K562 (cell line): ENCODE data around the gene SAMD4A. TPM values are rescaled to one million over a fixed set of nuclear protein-coding genes. Genes with fewer than 3 reads are reported as not detected.

ENCODE experiments used
- ATAC-seq: fragments of 200-7000 bp; cut with Tn5 transposase; 3 replicates; pipeline ENCODE4 v1.9.1; 2020; ENCODE audit warnings: moderate library complexity
- BruUV-seq: library from RNA; stranded (reverse); fragments of 400-500 nt; replicated peaks from 2 replicates; lab custom pipeline; 2021; lab: Mats Ljungman, UMichigan
- CTCF ChIA-PET: fragments of 300-600 bp; formaldehyde crosslinking; extraction: SDS; loops from one replicate; lab custom pipeline; 2021; ENCODE audit warnings: low intra/inter-chr PET ratio; lab: Yijun Ruan, JAX
- POLR2A ChIA-PET: fragments of 300-600, 350-650 bp; sonication (Branson Sonifier 250); formaldehyde crosslinking; extraction: SDS; loops from one replicate; lab custom pipeline; 2021; ENCODE audit warnings: antibody characterized with exemption, inconsistent platforms; lab: Yijun Ruan, JAX
- DNase-seq, 4 experiments: peaks; one replicate each; pipeline versions ENCODE4 v3.0.0 to v3.0.0-alpha.2; 2011 to 2018; ENCODE audit warnings: low spot score in 3 of 4, mixed read lengths in 3 of 4; ENCODE audit errors: extremely low read depth in 1 of 4
- FAIRE-seq: peaks from 2 replicates; lab custom pipeline; 2011; peaks lifted over from hg19 to GRCh38; lab: Jason Lieb, UNC
- H2AFZ ChIP-seq: 2 replicates; pipeline ENCODE4 v1.6.0; 2011; ENCODE audit warnings: low read depth, low read length, control low read depth, inconsistent platforms
- H3K27ac ChIP-seq: fragments of 200-600 bp; 3 replicates; pipeline ENCODE4 v1.8.0; 2011; ENCODE audit warnings: low read depth, mild to moderate bottlenecking, control low read depth, inconsistent platforms, low read length, moderate library complexity, mixed read lengths; ENCODE audit errors: extremely low read depth
- H3K27me3 ChIP-seq, 2 experiments: fragments of 300-600 bp in 1 of 2; 2 replicates in 1 of 2; 3 replicates in 1 of 2; pipeline versions ENCODE4 v1.6.0 to v1.8.0; 2011; ENCODE audit warnings: inconsistent platforms in 2 of 2, low read length in 2 of 2, mild to moderate bottlenecking in 1 of 2, mixed read lengths in 1 of 2, moderate library complexity in 1 of 2; ENCODE audit not compliant: control insufficient read depth in 2 of 2, insufficient read depth in 2 of 2
- H3K36me3 ChIP-seq: fragments of 300-600 bp; 3 replicates; pipeline ENCODE4 v1.8.0; 2011; ENCODE audit warnings: mild to moderate bottlenecking, low read length, inconsistent platforms; ENCODE audit not compliant: control insufficient read depth, insufficient read depth
- H3K4me1 ChIP-seq, 2 experiments: fragments of 200-600 bp in 1 of 2; replicated peaks in 1 of 2; 2 replicates in 1 of 2; 3 replicates in 1 of 2; pipeline versions ENCODE4 v1.5.1 to v1.8.0; 2011; ENCODE audit warnings: inconsistent platforms in 2 of 2, low read length in 2 of 2, mild to moderate bottlenecking in 1 of 2, mixed read lengths in 1 of 2, moderate library complexity in 1 of 2; ENCODE audit not compliant: control insufficient read depth in 2 of 2, insufficient read depth in 2 of 2
- H3K4me2 ChIP-seq: 2 replicates; pipeline ENCODE4 v1.6.1; 2011; ENCODE audit warnings: low read length, control low read depth, inconsistent platforms, mixed read lengths; ENCODE audit not compliant: insufficient read depth
- H3K4me3 ChIP-seq: fragments of 200-600 bp; sonication (generic), shearing (Covaris generic); 2 replicates; pipeline ENCODE4 v1.5.1; 2016; ENCODE audit warnings: control low read depth, inconsistent platforms
- H3K79me2 ChIP-seq: fragments of 200-600 bp; 3 replicates; pipeline ENCODE4 v1.8.0; 2011; ENCODE audit warnings: low read length, inconsistent platforms; ENCODE audit not compliant: control insufficient read depth, insufficient read depth
- H3K9ac ChIP-seq, 2 experiments: 2 replicates each; pipeline versions ENCODE4 v1.6.0 to v1.6.1; 2011; ENCODE audit warnings: low read depth in 2 of 2, low read length in 2 of 2, control low read depth in 1 of 2, inconsistent platforms in 1 of 2, mild to moderate bottlenecking in 1 of 2, mixed read lengths in 1 of 2; ENCODE audit not compliant: insufficient read depth in 1 of 2
- H3K9me1 ChIP-seq: one replicate; pipeline ENCODE4 v1.6.0; 2011; ENCODE audit warnings: inconsistent platforms, mild to moderate bottlenecking, low read length, moderate library complexity; ENCODE audit not compliant: control insufficient read depth, insufficient read depth
- H3K9me3 ChIP-seq: replicated peaks from 2 replicates; pipeline ENCODE4 v1.5.1; 2011; ENCODE audit warnings: low read depth, low read length, inconsistent platforms; ENCODE audit not compliant: control insufficient read depth, insufficient read depth
- H4K20me1 ChIP-seq: replicated peaks from 2 replicates; pipeline ENCODE4 v1.6.1; 2011; ENCODE audit warnings: low read length, inconsistent platforms, mixed read lengths; ENCODE audit not compliant: control insufficient read depth, insufficient read depth
- ARID1B ChIP-seq: fragments of 450-650 bp; IDR thresholded peaks from 2 replicates; pipeline ENCODE4 v1.6.1; 2016; ENCODE audit warnings: antibody characterized with exemption, mild to moderate bottlenecking, inconsistent platforms
- BACH1 ChIP-seq: fragments of 200-800 bp; sonication (Bioruptor generic); IDR thresholded peaks from 2 replicates; pipeline ENCODE4 v1.6.1; 2016; ENCODE audit warnings: missing genetic modification characterization, missing compliant biosample characterization
- FOXP1 ChIP-seq: sonication (generic); formaldehyde crosslinking; IDR thresholded peaks from 2 replicates; pipeline ENCODE4 v1.8.0; 2022; ENCODE audit warnings: mild to moderate bottlenecking, missing genetic modification reagents
- HLTF ChIP-seq: fragments of 450-650 bp; IDR thresholded peaks from 2 replicates; pipeline ENCODE4 v1.6.1; 2016
- IRF2 ChIP-seq: sonication (generic); formaldehyde crosslinking; IDR thresholded peaks from 2 replicates; pipeline ENCODE4 v1.8.1; 2022; ENCODE audit warnings: mild to moderate bottlenecking, missing genetic modification reagents
- LEF1 ChIP-seq: fragments of 450-650 bp; IDR thresholded peaks from 2 replicates; pipeline ENCODE4 v1.6.1; 2016; ENCODE audit warnings: mild to moderate bottlenecking
- MAFF ChIP-seq: IDR thresholded peaks from 2 replicates; pipeline ENCODE4 v1.6.1; 2012; ENCODE audit warnings: low read length, improper control_type of control experiment
- RAD51 ChIP-seq: fragments of 450-650 bp; IDR thresholded peaks from 2 replicates; pipeline ENCODE4 v1.7.1; 2016; ENCODE audit warnings: low read depth, mild to moderate bottlenecking, borderline replicate concordance
- TOE1 ChIP-seq, 2 experiments: fragments of 450-650 bp in 1 of 2; sonication (generic) in 1 of 2; formaldehyde crosslinking in 1 of 2; IDR thresholded peaks; 2 replicates each; pipeline versions ENCODE4 v1.7.1 to v1.8.0; 2016 to 2022; ENCODE audit warnings: borderline replicate concordance in 2 of 2, mild to moderate bottlenecking in 2 of 2, antibody characterized with exemption in 1 of 2, inconsistent platforms in 1 of 2, low read depth in 1 of 2, missing genetic modification reagents in 1 of 2, moderate library complexity in 1 of 2
- ZNF165 ChIP-seq: fragments of 250-450 bp; sonication (Bioruptor Pico); IDR thresholded peaks from 2 replicates; pipeline ENCODE4 v1.4.0; 2020; ENCODE audit warnings: borderline replicate concordance
- ZNF197 ChIP-seq: fragments of 200-800 bp; sonication (Bioruptor generic); IDR thresholded peaks from 2 replicates; pipeline ENCODE4 v1.6.1; 2016; ENCODE audit warnings: low read depth, missing genetic modification characterization, missing compliant biosample characterization
- ZNF316 ChIP-seq: fragments of 450-650 bp; IDR thresholded peaks from 2 replicates; pipeline ENCODE4 v1.6.1; 2016
- ZNF436 ChIP-seq: fragments of 250-450, 450-650 bp; sonication (Bioruptor Pico); formaldehyde crosslinking; IDR thresholded peaks from 2 replicates; pipeline ENCODE4 v1.7.0; 2020; ENCODE audit warnings: mild to moderate bottlenecking
- ZNF668 ChIP-seq: fragments of 250-450 bp; sonication (Bioruptor Pico); IDR thresholded peaks from 2 replicates; pipeline ENCODE4 v1.8.0; 2022; ENCODE audit warnings: mild to moderate bottlenecking, inconsistent platforms
- WGBS: fragments of 100-300 bp; shearing (Covaris generic); methylation state at CpG from one replicate; pipeline ENCODE4 v1.1.6; 2016; ENCODE audit warnings: low coverage, mixed read lengths; ENCODE audit not compliant: insufficient coverage; ENCODE audit errors: missing lambda C conversion rate; 5-methylcytosine and 5-hydroxymethylcytosine counted together
- in situ Hi-C: fragments of 300-500 bp; cut with MboI; formaldehyde crosslinking; loops from 4 replicates; pipeline ENCODE4 v1.15.0; 2018; ENCODE audit warnings: inconsistent platforms, mixed read lengths
- intact Hi-C: fragments of 100-400 bp; cut with micrococcal nuclease; formaldehyde crosslinking; loops from 2 replicates; pipeline ENCODE4 v1.14.2; 2022
- polyA plus RNA-seq, 8 experiments: library from polyadenylated mRNA; depleted of rRNA in 4 of 8; stranded (reverse) in 5 of 8; unstranded in 3 of 8; fragments of >200 nt; fragmentation: Nextera tagmentation in 2 of 8; fragmentation: Illumina TruSeq in 1 of 8; extraction: Ambion mirVana in 2 of 8; extraction: Trizol in 1 of 8; gene quantifications; 2 replicates each; pipeline versions ENCODE4 v1.2.1 to v1.2.3, GENCODE V29; 2011 to 2014; ENCODE audit warnings: inconsistent platforms in 1 of 8, missing spikeins in 1 of 8
- total RNA-seq, 7 experiments: library from RNA; depleted of rRNA in 6 of 7; stranded (reverse); fragments of >200 nt in 6 of 7; fragmentation: Illumina TruSeq in 2 of 7; extraction: Trizol in 2 of 7; gene quantifications; 2 replicates each; pipeline versions ENCODE4 v1.2.1 to v1.2.3, GENCODE V29; 2011 to 2021; ENCODE audit warnings: low replicate concordance in 1 of 7

Gene SAMD4A
- total and polyA plus RNA-seq, 9 of the 15 experiments (the other 6 are each of a cell fraction or from before 2014, with no cell fraction given) = 0.66 to 6.8 (median 3.3) TPM

GRCh38 chr14:54703724-54704123 lies 136.8 kb downstream of the SAMD4A start:
- H3K4me1 ChIP-seq = peaks cover 3 to 24% of the 10 kb centered on the region in 2 experiments; a peak in 2 of 5 replicates
- no peak overlapping the region for H3K27ac ChIP-seq
- H3K27me3 ChIP-seq = no peaks in the 10 kb centered on the region
- ATAC-seq (no peak), FAIRE-seq (no peak), DNase-seq (no peak)
- TF ChIP-seq ARID1B (no peak), MAFF (no peak), ZNF436 (no peak), ZNF316 (no peak), ZNF197 (CRISPR knock-in tag) (no peak), HLTF (no peak), LEF1 (no peak), ZNF165 (CRISPR knock-in tag) (no peak), IRF2 (CRISPR knock-in tag) (no peak), ZNF668 (no peak), RAD51 (no peak), BACH1 (tag) (no peak), TOE1 (IDR thresholded peaks at IDR 0.05; ENCODE audit: borderline replicate concordance) (no peak), TOE1 (CRISPR knock-in tag; IDR thresholded peaks at IDR 0.05; ENCODE audit: borderline replicate concordance, low read depth) (no peak), FOXP1 (CRISPR knock-in tag) (no peak)
- H3K4me2 ChIP-seq = no peak overlapping the region
- H3K9me3 ChIP-seq = no peaks in the 10 kb centered on the region
- H2AFZ ChIP-seq = no peak overlapping the region
- H3K36me3 ChIP-seq = peaks cover 31% of the 10 kb centered on the region; the same call in 2 of the 3 replicates
- ChIA-PET CTCF (no interaction called here), POLR2A (no interaction called here)
- H3K9me1 ChIP-seq = no peaks in the 10 kb centered on the region
- H3K4me3 ChIP-seq = no peak overlapping the region
- no TSS peak for BruUV-seq
- H4K20me1 ChIP-seq = 0 out of 2 replicates have a peak, but pooled peaks cover 4% of the 10 kb centered on the region
- no peak overlapping the region for H3K9ac ChIP-seq
- in situ Hi-C loops (no loop called here), intact Hi-C loops (no loop called here)
- peaks cover 17% of the 10 kb centered on the region for H3K79me2 ChIP-seq
- 83% methylated on average over 2 of the region's 2 CpGs for WGBS
